BE2C (cell line): ENCODE measurements around the gene POU3F2.

ENCODE experiments used
- DNase-seq: peaks from one replicate; pipeline ENCODE4 v3.0.0-alpha.2; 2020
- H3K27me3 ChIP-seq: fragments of 250-450 bp; sonication (Bioruptor Pico); 2 replicates; pipeline ENCODE4 v1.5.1; 2020; ENCODE audit warnings: mild to moderate bottlenecking
- H3K36me3 ChIP-seq: fragments of 250-450 bp; sonication (Bioruptor Pico); 2 replicates; pipeline ENCODE4 v1.5.1; 2020; ENCODE audit warnings: mild to moderate bottlenecking
- H3K4me1 ChIP-seq: fragments of 250-450 bp; sonication (Bioruptor Pico); 2 replicates; pipeline ENCODE4 v1.5.1; 2020
- H3K4me3 ChIP-seq: 2 replicates; pipeline ENCODE4 v1.5.1; 2011; ENCODE audit warnings: low read depth, low read length
- H3K9me3 ChIP-seq: fragments of 250-450 bp; sonication (Bioruptor Pico); 2 replicates; pipeline ENCODE4 v1.5.1; 2020
- TF ChIP-seq, protein P1 (sequence below): IDR thresholded peaks from 2 replicates; pipeline ENCODE4 v1.5.1; 2012; ENCODE audit warnings: mild to moderate bottlenecking, low read depth, low read length

POU3F2 gene

DNA sequence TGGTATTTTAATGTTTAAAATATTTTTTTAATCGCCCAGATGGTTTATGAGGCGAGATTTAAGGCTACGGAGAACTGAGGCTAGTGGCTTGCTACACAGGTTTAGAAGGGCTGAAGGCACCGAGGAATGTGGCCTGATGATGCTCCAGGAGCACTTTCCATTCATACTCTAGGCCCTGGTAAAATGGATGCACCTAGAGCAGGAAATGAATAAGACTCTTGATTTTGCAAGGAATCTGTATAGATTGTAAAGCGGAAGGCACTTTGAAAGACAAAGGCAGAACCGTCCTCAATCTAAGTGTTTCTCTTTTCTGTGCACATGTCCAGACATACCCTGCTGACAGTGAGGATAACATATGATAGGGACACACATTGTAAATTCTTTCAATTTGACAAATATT, 30.1 kb downstream of the POU3F2 start:
- no peaks in the 10 kb centered on the region for H3K36me3 ChIP-seq
- no peak overlapping the region for H3K4me3 ChIP-seq
- no peaks in the 10 kb centered on the region for H3K27me3 ChIP-seq
- DNase-seq, result no peak
- H3K4me1 ChIP-seq, result no peaks in the 10 kb centered on the region
- TF ChIP-seq, protein P1, sequence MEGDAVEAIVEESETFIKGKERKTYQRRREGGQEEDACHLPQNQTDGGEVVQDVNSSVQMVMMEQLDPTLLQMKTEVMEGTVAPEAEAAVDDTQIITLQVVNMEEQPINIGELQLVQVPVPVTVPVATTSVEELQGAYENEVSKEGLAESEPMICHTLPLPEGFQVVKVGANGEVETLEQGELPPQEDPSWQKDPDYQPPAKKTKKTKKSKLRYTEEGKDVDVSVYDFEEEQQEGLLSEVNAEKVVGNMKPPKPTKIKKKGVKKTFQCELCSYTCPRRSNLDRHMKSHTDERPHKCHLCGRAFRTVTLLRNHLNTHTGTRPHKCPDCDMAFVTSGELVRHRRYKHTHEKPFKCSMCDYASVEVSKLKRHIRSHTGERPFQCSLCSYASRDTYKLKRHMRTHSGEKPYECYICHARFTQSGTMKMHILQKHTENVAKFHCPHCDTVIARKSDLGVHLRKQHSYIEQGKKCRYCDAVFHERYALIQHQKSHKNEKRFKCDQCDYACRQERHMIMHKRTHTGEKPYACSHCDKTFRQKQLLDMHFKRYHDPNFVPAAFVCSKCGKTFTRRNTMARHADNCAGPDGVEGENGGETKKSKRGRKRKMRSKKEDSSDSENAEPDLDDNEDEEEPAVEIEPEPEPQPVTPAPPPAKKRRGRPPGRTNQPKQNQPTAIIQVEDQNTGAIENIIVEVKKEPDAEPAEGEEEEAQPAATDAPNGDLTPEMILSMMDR, result no peak
- H3K9me3 ChIP-seq, result no peaks in the 10 kb centered on the region

- no peaks in the 10 kb centered on the region for H3K9me3 ChIP-seq
- no peaks in the 10 kb centered on the region for H3K4me1 ChIP-seq
- no peaks in the 10 kb centered on the region for H3K36me3 ChIP-seq
- no peak for DNase-seq
- no peak overlapping the region for H3K4me3 ChIP-seq
- TF ChIP-seq, protein P1, result no peak
- no peaks in the 10 kb centered on the region for H3K27me3 ChIP-seq
These were observed 36.7 kb downstream of the POU3F2 start for GRCh38 chr6:98871057-98871456.

- TF ChIP-seq, protein P1, result no peak
- Histone ChIP-seq H3K9me3 (no peaks in the 10 kb centered on the region), H3K27me3 (no peaks in the 10 kb centered on the region), H3K4me3 (no peak overlapping the region), H3K36me3 (no peaks in the 10 kb centered on the region), H3K4me1 (no peaks in the 10 kb centered on the region)
- DNase-seq, result no peak
These were observed 37.4 kb downstream of the POU3F2 start for GRCh38 chr6:98871821-98872220.

GRCh38 chr6:98875375-98875774, 41.0 kb downstream of the POU3F2 start:
- Histone ChIP-seq H3K9me3 (no peaks in the 10 kb centered on the region), H3K4me1 (peaks cover under 1% of the 10 kb centered on the region; the same call in 1 of the 2 replicates), H3K27me3 (no peaks in the 10 kb centered on the region), H3K36me3 (no peaks in the 10 kb centered on the region), H3K4me3 (no peak overlapping the region)
- TF ChIP-seq, protein P1, result no peak
- no peak for DNase-seq

DNA sequence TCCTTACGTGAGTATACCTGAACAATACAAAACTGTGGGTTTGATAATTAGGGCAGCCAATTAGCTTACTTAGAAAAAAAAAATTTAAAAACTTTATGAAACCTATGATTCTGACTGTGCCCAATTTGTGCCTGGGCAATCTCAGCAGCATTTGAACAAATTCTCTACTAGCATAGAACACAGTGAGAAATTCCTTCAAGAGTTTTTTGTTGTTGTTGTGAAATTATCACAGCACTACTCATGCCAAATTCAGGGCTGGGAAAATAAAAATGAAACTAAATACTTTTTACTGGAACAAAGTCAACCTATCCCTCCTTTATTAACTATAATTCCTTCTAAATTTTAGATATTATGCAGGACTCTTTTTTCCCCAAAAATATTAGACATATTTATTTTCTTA, 42.9 kb downstream of the POU3F2 start:
- H3K4me1 ChIP-seq, result peaks cover 3% of the 10 kb centered on the region; the same call in 1 of the 2 replicates
- no peaks in the 10 kb centered on the region for H3K27me3 ChIP-seq
- TF ChIP-seq, protein P1, result no peak
- no peak overlapping the region for H3K4me3 ChIP-seq
- H3K36me3 ChIP-seq, result no peaks in the 10 kb centered on the region
- DNase-seq, result no peak
- H3K9me3 ChIP-seq, result no peaks in the 10 kb centered on the region

DNA sequence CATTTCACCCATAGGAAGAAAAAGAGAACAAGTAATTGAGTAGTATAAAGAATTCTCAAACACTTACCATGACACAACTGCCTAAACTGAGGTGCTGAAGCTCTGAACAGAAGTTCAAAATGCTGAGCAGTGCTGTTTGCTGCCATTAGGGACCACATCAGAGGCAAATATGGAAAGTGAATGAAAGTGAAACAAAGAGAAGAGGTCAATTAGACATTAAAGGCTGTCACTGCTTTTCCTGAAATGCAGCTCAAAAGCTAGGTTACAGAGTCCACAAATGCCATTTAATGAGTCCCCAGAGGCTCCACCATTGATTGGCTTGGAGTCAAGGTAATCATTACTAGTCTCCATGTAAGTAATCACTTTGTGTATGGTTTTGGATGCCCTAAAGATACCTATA, 46.1 kb downstream of the POU3F2 start:
- TF ChIP-seq, protein P1, result no peak
- peaks cover 3% of the 10 kb centered on the region; the same call in 1 of the 2 replicates for H3K4me1 ChIP-seq
- no peak overlapping the region for H3K4me3 ChIP-seq
- H3K36me3 ChIP-seq, result no peaks in the 10 kb centered on the region
- H3K9me3 ChIP-seq, result no peaks in the 10 kb centered on the region
- H3K27me3 ChIP-seq, result no peaks in the 10 kb centered on the region
- DNase-seq, result no peak
